Testis (tissue), 2 donors: ENCODE results near the gene CD226.
"Not testable (repeated sequence)": the region's sequence is repeated elsewhere in the genome, so short reads cannot be mapped to it uniquely, and the experiment has no call there.

Source experiments
- CTCF ChIP-seq, 3 experiments: fragments of 450-650 bp in 2 of 3; fragments of 200-600 bp in 1 of 3; sonication (generic) in 1 of 3; IDR thresholded peaks; one replicate each; pipeline ENCODE4 v1.5.1; 2016 to 2019; ENCODE audit warnings: antibody characterized with exemption in 3 of 3, mild to moderate bottlenecking in 2 of 3, moderate library complexity in 1 of 3
- POLR2A ChIP-seq: fragments of 450-650 bp; IDR thresholded peaks from one replicate; pipeline ENCODE4 v1.6.1; 2017; ENCODE audit warnings: antibody characterized with exemption, mild to moderate bottlenecking, moderate library complexity

DNA sequence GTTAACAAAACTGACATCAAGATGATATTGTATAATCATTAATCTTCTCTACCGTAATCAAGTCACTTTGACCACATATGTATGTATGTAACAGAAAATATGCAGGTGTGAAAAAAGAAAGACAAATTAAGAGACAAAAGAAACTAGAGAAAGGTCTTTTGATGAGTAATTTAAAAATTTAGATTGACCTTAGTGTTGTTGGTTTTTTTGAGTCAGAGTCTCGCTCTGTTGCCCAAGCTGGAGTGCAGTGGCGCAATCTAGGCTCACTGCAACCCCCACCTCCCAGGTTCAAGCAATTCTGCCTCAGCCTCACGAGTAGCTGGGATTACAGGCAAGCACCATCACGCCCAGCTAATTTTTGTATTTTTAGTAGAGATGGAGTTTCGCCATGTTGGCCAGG, 82.9 kb downstream of the CD226 start:
- TF ChIP-seq CTCF (IDR thresholded peaks at IDR 0.05); POLR2A: not testable (repeated sequence)
